HEK293 (cell line): Measurements from ENCODE around the gene CEBPA.

Source experiments
- CTCF ChIP-seq: fragments of 450-650 bp; formaldehyde crosslinking; IDR thresholded peaks from 2 replicates; pipeline ENCODE4 v1.5.1; 2016; ENCODE audit warnings: missing biosample characterization, missing genetic modification characterization
- GLI2 ChIP-seq: fragments of 450-650 bp; formaldehyde crosslinking; IDR thresholded peaks from 2 replicates; pipeline ENCODE4; 2017; ENCODE audit warnings: missing biosample characterization, missing genetic modification characterization, low read depth, borderline replicate concordance
- PRDM1 ChIP-seq: fragments of 450-650 bp; formaldehyde crosslinking; IDR thresholded peaks from 2 replicates; pipeline ENCODE4; 2016; ENCODE audit warnings: missing biosample characterization, missing genetic modification characterization
- ZBTB17 ChIP-seq: fragments of 450-650 bp; formaldehyde crosslinking; IDR thresholded peaks from 2 replicates; pipeline ENCODE4 v1.5.1; 2016; ENCODE audit warnings: missing biosample characterization, missing genetic modification characterization
- ZSCAN5A ChIP-seq: fragments of 450-650 bp; formaldehyde crosslinking; IDR thresholded peaks from 2 replicates; pipeline ENCODE4 v1.5.1; 2016; ENCODE audit warnings: missing biosample characterization, missing genetic modification characterization

GRCh38 chr19:33270769-33271168, 31.6 kb downstream of the CEBPA start:
- no peak for TF ChIP-seq ZBTB17 (tag by site-specific recombination)
- no peak for TF ChIP-seq PRDM1 (tag by site-specific recombination)
- no peak for TF ChIP-seq CTCF
- TF ChIP-seq ZSCAN5A (tag by site-specific recombination) = no peak
- no peak for TF ChIP-seq GLI2
